Omental fat pad (tissue), 4 donors: ENCODE results near the gene CAPN1. TPM values are rescaled to one million over a fixed set of nuclear protein-coding genes. Genes with fewer than 3 reads are reported as not detected.

Experiments used
- ATAC-seq: fragments of 150-250 bp; one replicate; pipeline ENCODE4 v1.9.1; 2016; ENCODE audit warnings: mild to moderate bottlenecking, moderate library complexity; ENCODE audit not compliant: low FRiP score
- DNase-seq: peaks from one replicate; pipeline ENCODE4 v3.0.0-alpha.2; 2019; ENCODE audit warnings: low spot score
- CTCF ChIP-seq, 3 donors: fragments of 450-650 bp; IDR thresholded peaks; one replicate each; pipeline ENCODE4 v1.5.1; 2016 to 2017; ENCODE audit warnings: antibody characterized with exemption in 3 of 3, mild to moderate bottlenecking in 3 of 3, moderate library complexity in 2 of 3
- small RNA-seq: library from RNA; depleted of rRNA; stranded (forward); fragments of <200 nt; gene quantifications from one replicate; pipeline ENCODE3, GENCODE V24; 2016
- total RNA-seq, 4 donors: library from RNA; depleted of rRNA; stranded (reverse); fragments of >200 nt; gene quantifications; one replicate each; pipeline ENCODE4 v1.1.0, GENCODE V29; 2016

CAPN1 gene
- total RNA-seq, 4 donors from 2014 or later, result 72.8 to 109 (median 92.9) TPM

DNA sequence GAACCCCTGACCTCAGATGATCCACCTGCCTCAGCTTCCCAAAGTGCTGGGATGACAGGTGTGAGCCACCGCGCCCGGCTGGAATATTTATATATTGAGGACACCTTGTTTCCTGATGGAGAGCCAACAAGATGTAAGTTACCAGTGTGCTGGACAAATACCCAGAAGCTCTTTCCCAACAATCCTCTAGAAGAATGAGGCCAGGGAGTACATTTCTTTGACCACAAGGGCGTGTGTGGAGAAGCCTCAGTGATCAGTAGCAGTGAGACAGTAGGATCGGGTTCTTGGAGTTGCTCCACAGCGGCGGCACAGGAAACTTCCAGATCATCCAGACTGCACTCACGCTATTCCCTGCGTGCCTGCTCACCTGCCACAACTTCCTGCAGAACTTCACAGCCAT is 69.7 kb downstream of the CAPN1 start:
- DNase-seq, result no peak
- TF ChIP-seq CTCF (IDR thresholded peaks at IDR 0.05), result no peak
- ATAC-seq, result no peak

DNA sequence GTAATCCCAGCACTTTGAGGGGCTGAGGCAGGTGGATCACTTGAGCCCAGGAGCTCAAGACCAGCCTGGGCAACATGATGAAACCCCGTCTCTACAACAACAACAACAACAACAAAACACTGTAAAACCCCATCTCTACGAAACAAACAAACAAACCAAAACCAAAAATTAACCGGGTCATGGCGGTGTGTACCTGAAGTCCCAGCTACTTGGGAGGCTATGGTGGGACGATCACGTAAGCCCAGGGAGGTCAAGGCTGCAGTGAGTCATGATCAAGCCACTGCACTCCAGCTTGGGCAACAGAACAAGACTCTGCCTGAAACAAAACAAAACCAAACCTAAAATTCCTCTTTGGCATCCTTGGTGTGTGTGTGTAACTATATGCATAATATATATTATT is 73.0 kb downstream of the CAPN1 start:
- ATAC-seq (no peak), DNase-seq (no peak)
- TF ChIP-seq CTCF (IDR thresholded peaks at IDR 0.05), result no peak

DNA sequence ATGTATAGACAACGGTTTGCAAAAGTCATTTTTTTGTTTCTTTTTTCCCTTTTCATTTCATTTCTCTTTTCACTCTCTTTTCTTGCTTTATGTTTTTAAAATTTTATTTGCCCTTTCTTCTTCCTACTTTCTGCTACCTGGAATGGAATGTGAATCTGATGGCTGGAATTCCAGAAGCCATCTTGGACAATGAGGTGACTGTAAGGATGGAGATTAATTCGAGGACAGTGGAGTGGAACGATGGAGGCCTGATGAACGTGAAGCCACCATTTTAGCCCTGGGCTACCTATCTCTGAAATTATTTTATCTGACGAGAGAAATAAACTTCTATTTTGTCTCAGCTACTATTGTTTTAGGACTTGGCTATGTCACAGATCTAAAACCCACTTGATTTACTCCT is 77.3 kb downstream of the CAPN1 start:
- DNase-seq (no peak), ATAC-seq (no peak)
- no peak for TF ChIP-seq CTCF (IDR thresholded peaks at IDR 0.05)

- DNase-seq (no peak), ATAC-seq (no peak)
- TF ChIP-seq CTCF (IDR thresholded peaks at IDR 0.05), result no peak
These were observed 78.6 kb downstream of the CAPN1 start for GRCh38 chr11:65260302-65260701.

GRCh38 chr11:65260756-65261590 is 79.2 kb downstream of the CAPN1 start:
- no peak for TF ChIP-seq CTCF (IDR thresholded peaks at IDR 0.05)
- ATAC-seq (no peak), DNase-seq (no peak)

Small RNA genes lying within 50 kb of the gene (small RNA-seq; reads per million reads assigned to genes)
- gene HIGD1AP10 (not detected), gene PDCL2P2 (not detected), gene RNU2-23P (not detected)

Other genes starting within 250 kb of the CAPN1 start
- not detected for gene GPHA2, start 246.0 kb upstream of the CAPN1 start, total RNA-seq
- not detected for gene MAJIN, start 209.8 kb upstream of the CAPN1 start, total RNA-seq
- gene BATF2, start 185.0 kb upstream of the CAPN1 start, total RNA-seq, result 1 to 10 TPM in 2 of 4 donors, under 1 TPM in 2; 0.46 to 6.0 (median 1.2) TPM
- 100 to 1,000 TPM in 3 of 4 donors, 10 to 100 TPM in 1; 95.1 to 199 (median 160) TPM for gene ARL2, start 167.8 kb upstream of the CAPN1 start, total RNA-seq
- 10 to 100 TPM; 14.7 to 28.5 (median 20.0) TPM for gene SNX15, start 154.5 kb upstream of the CAPN1 start, total RNA-seq
- 10 to 100 TPM in 2 of 4 donors, 1 to 10 TPM in 2; 4.8 to 11.8 (median 10.1) TPM for gene SAC3D1, start 140.7 kb upstream of the CAPN1 start, total RNA-seq
- 10 to 100 TPM; 17.0 to 39.1 (median 23.3) TPM for gene NAALADL1, start 123.4 kb upstream of the CAPN1 start, total RNA-seq
- gene CDCA5, start 97.9 kb upstream of the CAPN1 start, total RNA-seq, result 1 to 10 TPM in 2 of 4 donors, under 1 TPM in 1, not detected in 1; 0.56 to 2.8 (median 1.4) TPM
- 10 to 100 TPM; 21.3 to 44.5 (median 32.6) TPM for gene ZFPL1, start 97.7 kb upstream of the CAPN1 start, total RNA-seq
- gene VPS51, start 85.7 kb upstream of the CAPN1 start, total RNA-seq, result 100 to 1,000 TPM; 151 to 208 (median 192) TPM
- gene TM7SF2, start 70.1 kb upstream of the CAPN1 start, total RNA-seq, result 100 to 1,000 TPM in 1 of 4 donors, 10 to 100 TPM in 3; 44.8 to 345 (median 88.6) TPM
- 10 to 100 TPM; 12.1 to 18.6 (median 15.3) TPM for gene ZNHIT2, start 64.2 kb upstream of the CAPN1 start, total RNA-seq
- 100 to 1,000 TPM; 612 to 842 (median 711) TPM for gene FAU, start 59.8 kb upstream of the CAPN1 start, total RNA-seq
- gene MRPL49, start 59.6 kb upstream of the CAPN1 start, total RNA-seq, result 10 to 100 TPM; 37.2 to 47.9 (median 43.2) TPM
- 10 to 100 TPM; 47.1 to 58.2 (median 50.5) TPM for gene SYVN1, start 47.4 kb upstream of the CAPN1 start, total RNA-seq
- not detected for gene SPDYC, start 11.7 kb upstream of the CAPN1 start, total RNA-seq
- 10 to 100 TPM in 1 of 4 donors, 1 to 10 TPM in 3; 3.5 to 13.7 (median 6.9) TPM for gene POLA2, start 80.0 kb downstream of the CAPN1 start, total RNA-seq
- 100 to 1,000 TPM in 1 of 4 donors, 10 to 100 TPM in 3; 44.0 to 120 (median 68.6) TPM for gene CDC42EP2, start 132.9 kb downstream of the CAPN1 start, total RNA-seq
- 10 to 100 TPM; 23.3 to 32.9 (median 27.3) TPM for gene DPF2, start 151.9 kb downstream of the CAPN1 start, total RNA-seq
- 1 to 10 TPM in 1 of 4 donors, under 1 TPM in 3; 0.36 to 2.0 (median 0.50) TPM for gene TIGD3, start 172.8 kb downstream of the CAPN1 start, total RNA-seq
- gene SLC25A45, start 200.7 kb downstream of the CAPN1 start, total RNA-seq, result 1 to 10 TPM; 4.1 to 9.2 (median 6.0) TPM
- gene FRMD8, start 204.7 kb downstream of the CAPN1 start, total RNA-seq, result 10 to 100 TPM; 29.2 to 77.9 (median 58.9) TPM
- 1,000 to 10,000 TPM in 1 of 4 donors, 100 to 1,000 TPM in 3; 447 to 1,169 (median 678) TPM for gene NEAT1, start 240.9 kb downstream of the CAPN1 start, total RNA-seq